ENCODE measurements around the gene EPM2A. TPM values are rescaled to one million over a fixed set of nuclear protein-coding genes. Genes with fewer than 3 reads are reported as not detected.
"Not testable (repeated sequence)": the region's sequence is repeated elsewhere in the genome, so short reads cannot be mapped to it uniquely, and the experiment has no call there.

The EPM2A gene
- total RNA-seq, 1 experiment from 2014 or later: 8.3 TPM

GRCh38 chr6:145699462-145699861, 35.9 kb downstream of the EPM2A start:
- in situ Hi-C loops (cut with HindIII; ENCODE audit: low pct_unique_long_range_greater_than_20kb, low sequenced_read_pairs): no loop called here

GRCh38 chr6:145697401-145697800, 37.9 kb downstream of the EPM2A start:
- DNase-seq (ENCODE audit: low read depth, low spot score); in situ Hi-C loops (cut with HindIII; ENCODE audit: low pct_unique_long_range_greater_than_20kb, low sequenced_read_pairs): not testable (repeated sequence)

More at GRCh38 chr6:145699462-145699861, 35.9 kb downstream of the EPM2A start:
- no peak for DNase-seq (ENCODE audit: low read depth, low spot score)

- in situ Hi-C loops (cut with HindIII; ENCODE audit: low pct_unique_long_range_greater_than_20kb, low sequenced_read_pairs): no loop called here
- DNase-seq (ENCODE audit: low read depth, low spot score): no peak
Observed at GRCh38 chr6:145694083-145694737, 41.1 kb downstream of the EPM2A start.

- in situ Hi-C loops (cut with HindIII; ENCODE audit: low pct_unique_long_range_greater_than_20kb, low sequenced_read_pairs): no loop called here
- DNase-seq (ENCODE audit: low read depth, low spot score): no peak
Observed at GRCh38 chr6:145690969-145691368, 44.4 kb downstream of the EPM2A start.

- DNase-seq (ENCODE audit: low read depth, low spot score): no peak
- in situ Hi-C loops (cut with HindIII; ENCODE audit: low pct_unique_long_range_greater_than_20kb, low sequenced_read_pairs): no loop called here
Observed at GRCh38 chr6:145689529-145689928, 45.8 kb downstream of the EPM2A start.

- no peak for DNase-seq (ENCODE audit: low read depth, low spot score)
- in situ Hi-C loops (cut with HindIII; ENCODE audit: low pct_unique_long_range_greater_than_20kb, low sequenced_read_pairs): no loop called here
Observed at GRCh38 chr6:145688493-145688905, 46.8 kb downstream of the EPM2A start.

GRCh38 chr6:145685932-145686331, 49.4 kb downstream of the EPM2A start:
- in situ Hi-C loops (cut with HindIII; ENCODE audit: low pct_unique_long_range_greater_than_20kb, low sequenced_read_pairs): no loop called here
- DNase-seq (ENCODE audit: low read depth, low spot score): no peak

- DNase-seq (ENCODE audit: low read depth, low spot score): no peak
- in situ Hi-C loops (cut with HindIII; ENCODE audit: low pct_unique_long_range_greater_than_20kb, low sequenced_read_pairs): no loop called here
Observed at GRCh38 chr6:145681965-145682364, 53.4 kb downstream of the EPM2A start.

- no peak for DNase-seq (ENCODE audit: low read depth, low spot score)
- in situ Hi-C loops (cut with HindIII; ENCODE audit: low pct_unique_long_range_greater_than_20kb, low sequenced_read_pairs): no loop called here
Observed at GRCh38 chr6:145673504-145673903, 61.8 kb downstream of the EPM2A start.

GRCh38 chr6:145670311-145670710, 65.0 kb downstream of the EPM2A start:
- in situ Hi-C loops (cut with HindIII; ENCODE audit: low pct_unique_long_range_greater_than_20kb, low sequenced_read_pairs): no loop called here
- DNase-seq (ENCODE audit: low read depth, low spot score): no peak

- no peak for DNase-seq (ENCODE audit: low read depth, low spot score)
Observed at GRCh38 chr6:145669627-145670034, 65.7 kb downstream of the EPM2A start.

GRCh38 chr6:145668844-145669243, 66.5 kb downstream of the EPM2A start:
- DNase-seq (ENCODE audit: low read depth, low spot score): no peak
- in situ Hi-C loops (cut with HindIII; ENCODE audit: low pct_unique_long_range_greater_than_20kb, low sequenced_read_pairs): no loop called here

More at GRCh38 chr6:145669627-145670034, 65.7 kb downstream of the EPM2A start:
- in situ Hi-C loops (cut with HindIII; ENCODE audit: low pct_unique_long_range_greater_than_20kb, low sequenced_read_pairs): no loop called here

GRCh38 chr6:145660676-145661075, 74.6 kb downstream of the EPM2A start:
- DNase-seq (ENCODE audit: low read depth, low spot score): no peak
- in situ Hi-C loops (cut with HindIII; ENCODE audit: low pct_unique_long_range_greater_than_20kb, low sequenced_read_pairs): no loop called here

GRCh38 chr6:145656128-145656527, 79.2 kb downstream of the EPM2A start:
- DNase-seq (ENCODE audit: low read depth, low spot score): no peak
- in situ Hi-C loops (cut with HindIII; ENCODE audit: low pct_unique_long_range_greater_than_20kb, low sequenced_read_pairs): no loop called here

GRCh38 chr6:145652572-145652971, 82.7 kb downstream of the EPM2A start:
- no peak for DNase-seq (ENCODE audit: low read depth, low spot score)
- in situ Hi-C loops (cut with HindIII; ENCODE audit: low pct_unique_long_range_greater_than_20kb, low sequenced_read_pairs): no loop called here

GRCh38 chr6:145651988-145652387, 83.3 kb downstream of the EPM2A start:
- no peak for DNase-seq (ENCODE audit: low read depth, low spot score)
- in situ Hi-C loops (cut with HindIII; ENCODE audit: low pct_unique_long_range_greater_than_20kb, low sequenced_read_pairs): no loop called here

- DNase-seq (ENCODE audit: low read depth, low spot score): no peak
- in situ Hi-C loops (cut with HindIII; ENCODE audit: low pct_unique_long_range_greater_than_20kb, low sequenced_read_pairs): no loop called here
Observed at GRCh38 chr6:145648149-145648548, 87.2 kb downstream of the EPM2A start.

- no peak for DNase-seq (ENCODE audit: low read depth, low spot score)
- in situ Hi-C loops (cut with HindIII; ENCODE audit: low pct_unique_long_range_greater_than_20kb, low sequenced_read_pairs): no loop called here
Observed at GRCh38 chr6:145647602-145648001, 87.7 kb downstream of the EPM2A start.

GRCh38 chr6:145643760-145644159, 91.6 kb downstream of the EPM2A start:
- in situ Hi-C loops (cut with HindIII; ENCODE audit: low pct_unique_long_range_greater_than_20kb, low sequenced_read_pairs): no loop called here
- DNase-seq (ENCODE audit: low read depth, low spot score): no peak

Data from SK-MEL-5 (cell line).